WERI-Rb-1 (cell line): ENCODE results near the gene RUSC1.
A peak's percentile ranks its signal among the peaks of the same experiment; 100 is the strongest.

Experiments used
- DNase-seq: peaks from one replicate; pipeline ENCODE4 v3.0.0-alpha.2; 2020
- H3K27ac ChIP-seq: fragments of 250-450 bp; sonication (Bioruptor Pico); 2 replicates; pipeline ENCODE4 v1.5.1; 2020; ENCODE audit warnings: mild to moderate bottlenecking, moderate library complexity
- H3K27me3 ChIP-seq: fragments of 250-450 bp; sonication (Bioruptor Pico); 2 replicates; pipeline ENCODE4 v1.5.1; 2021; ENCODE audit warnings: mild to moderate bottlenecking, low read depth, moderate library complexity; ENCODE audit not compliant: insufficient read depth, severe bottlenecking
- H3K36me3 ChIP-seq: fragments of 250-450 bp; sonication (Bioruptor Pico); 2 replicates; pipeline ENCODE4 v1.5.1; 2020; ENCODE audit warnings: mild to moderate bottlenecking, moderate library complexity
- H3K4me3 ChIP-seq: 2 replicates; pipeline ENCODE4 v1.5.1; 2011; ENCODE audit warnings: low read depth, mild to moderate bottlenecking, control low read depth, low read length
- H3K9me3 ChIP-seq: fragments of 250-450 bp; sonication (Bioruptor Pico); 2 replicates; pipeline ENCODE4 v1.5.1; 2021; ENCODE audit warnings: mild to moderate bottlenecking, moderate library complexity; ENCODE audit not compliant: severe bottlenecking
- TF ChIP-seq, protein P1 (sequence below): IDR thresholded peaks from 2 replicates; pipeline ENCODE4 v1.5.1; 2011; ENCODE audit warnings: low read depth, mild to moderate bottlenecking, control low read depth, inconsistent platforms, low read length

RUSC1 gene, protein sequence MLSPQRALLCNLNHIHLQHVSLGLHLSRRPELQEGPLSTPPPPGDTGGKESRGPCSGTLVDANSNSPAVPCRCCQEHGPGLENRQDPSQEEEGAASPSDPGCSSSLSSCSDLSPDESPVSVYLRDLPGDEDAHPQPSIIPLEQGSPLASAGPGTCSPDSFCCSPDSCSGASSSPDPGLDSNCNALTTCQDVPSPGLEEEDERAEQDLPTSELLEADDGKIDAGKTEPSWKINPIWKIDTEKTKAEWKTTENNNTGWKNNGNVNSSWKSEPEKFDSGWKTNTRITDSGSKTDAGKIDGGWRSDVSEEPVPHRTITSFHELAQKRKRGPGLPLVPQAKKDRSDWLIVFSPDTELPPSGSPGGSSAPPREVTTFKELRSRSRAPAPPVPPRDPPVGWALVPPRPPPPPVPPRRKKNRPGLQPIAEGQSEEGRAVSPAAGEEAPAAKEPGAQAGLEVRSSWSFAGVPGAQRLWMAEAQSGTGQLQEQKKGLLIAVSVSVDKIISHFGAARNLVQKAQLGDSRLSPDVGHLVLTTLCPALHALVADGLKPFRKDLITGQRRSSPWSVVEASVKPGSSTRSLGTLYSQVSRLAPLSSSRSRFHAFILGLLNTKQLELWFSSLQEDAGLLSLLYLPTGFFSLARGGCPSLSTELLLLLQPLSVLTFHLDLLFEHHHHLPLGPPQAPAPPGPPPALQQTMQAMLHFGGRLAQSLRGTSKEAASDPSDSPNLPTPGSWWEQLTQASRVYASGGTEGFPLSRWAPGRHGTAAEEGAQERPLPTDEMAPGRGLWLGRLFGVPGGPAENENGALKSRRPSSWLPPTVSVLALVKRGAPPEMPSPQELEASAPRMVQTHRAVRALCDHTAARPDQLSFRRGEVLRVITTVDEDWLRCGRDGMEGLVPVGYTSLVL

DNA sequence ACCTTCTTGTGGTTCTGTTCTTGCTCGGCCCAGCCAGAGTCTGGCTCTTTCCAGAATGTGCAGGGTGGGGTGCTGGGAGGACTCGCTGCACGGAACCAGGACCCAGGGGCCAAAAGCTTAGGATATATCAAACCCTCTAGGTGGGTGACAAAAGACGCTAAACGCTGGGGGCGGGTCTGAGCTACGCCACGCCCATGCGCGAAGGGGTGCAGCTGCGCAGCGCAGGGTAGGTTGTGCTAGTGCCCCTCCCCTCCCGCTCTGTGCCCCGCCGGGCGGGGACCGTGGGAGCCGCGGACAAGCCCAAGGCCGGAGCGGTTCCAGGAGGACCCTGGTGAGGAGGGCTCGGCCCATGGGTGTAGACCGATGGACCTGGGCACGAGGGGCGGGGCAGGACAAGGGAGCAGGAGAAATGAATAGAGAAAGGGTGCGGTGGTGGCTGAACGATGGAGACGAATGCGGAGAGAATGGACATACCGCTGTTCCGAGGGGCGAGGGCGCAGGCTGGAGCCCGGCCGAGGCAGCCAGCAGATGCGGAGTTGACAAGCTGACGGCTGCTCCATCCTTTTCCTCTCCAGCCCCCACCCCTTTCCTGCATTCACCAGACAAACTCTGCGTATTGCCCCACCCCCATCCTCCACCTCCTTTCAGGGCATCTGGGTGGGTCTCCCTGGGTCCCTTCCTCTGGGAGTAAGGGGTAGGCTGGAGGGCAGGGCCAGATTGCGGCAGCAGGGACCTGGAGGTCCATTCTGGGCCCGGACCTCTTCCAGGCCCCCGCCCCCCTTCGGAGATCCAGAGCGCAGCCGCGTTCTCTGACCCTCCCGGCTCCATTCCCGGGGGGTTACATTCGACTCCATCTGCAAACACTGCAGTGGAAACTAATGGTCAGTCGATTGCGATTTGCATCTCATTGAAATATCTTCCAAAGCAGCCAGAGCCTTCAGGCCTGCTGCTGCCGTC is at the start of gene RUSC1:
Gene RUSC1 (plus strand): TSS at position 234 of the 957 bp plus-strand sequence. CDS start 880 bp downstream, outside the sequence.
- no peaks in the 10 kb centered on the region for H3K9me3 ChIP-seq
- peak; percentile 51 for DNase-seq
- peak within 1 kb of the TSS; percentile 84 for H3K4me3 ChIP-seq
- peaks cover 64% of the 10 kb centered on the region for H3K36me3 ChIP-seq
- no peaks in the 10 kb centered on the region for H3K27me3 ChIP-seq
- TF ChIP-seq, protein P1, sequence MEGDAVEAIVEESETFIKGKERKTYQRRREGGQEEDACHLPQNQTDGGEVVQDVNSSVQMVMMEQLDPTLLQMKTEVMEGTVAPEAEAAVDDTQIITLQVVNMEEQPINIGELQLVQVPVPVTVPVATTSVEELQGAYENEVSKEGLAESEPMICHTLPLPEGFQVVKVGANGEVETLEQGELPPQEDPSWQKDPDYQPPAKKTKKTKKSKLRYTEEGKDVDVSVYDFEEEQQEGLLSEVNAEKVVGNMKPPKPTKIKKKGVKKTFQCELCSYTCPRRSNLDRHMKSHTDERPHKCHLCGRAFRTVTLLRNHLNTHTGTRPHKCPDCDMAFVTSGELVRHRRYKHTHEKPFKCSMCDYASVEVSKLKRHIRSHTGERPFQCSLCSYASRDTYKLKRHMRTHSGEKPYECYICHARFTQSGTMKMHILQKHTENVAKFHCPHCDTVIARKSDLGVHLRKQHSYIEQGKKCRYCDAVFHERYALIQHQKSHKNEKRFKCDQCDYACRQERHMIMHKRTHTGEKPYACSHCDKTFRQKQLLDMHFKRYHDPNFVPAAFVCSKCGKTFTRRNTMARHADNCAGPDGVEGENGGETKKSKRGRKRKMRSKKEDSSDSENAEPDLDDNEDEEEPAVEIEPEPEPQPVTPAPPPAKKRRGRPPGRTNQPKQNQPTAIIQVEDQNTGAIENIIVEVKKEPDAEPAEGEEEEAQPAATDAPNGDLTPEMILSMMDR = no peak
- H3K27ac ChIP-seq = peak within 1 kb of the TSS; percentile 84

DNA sequence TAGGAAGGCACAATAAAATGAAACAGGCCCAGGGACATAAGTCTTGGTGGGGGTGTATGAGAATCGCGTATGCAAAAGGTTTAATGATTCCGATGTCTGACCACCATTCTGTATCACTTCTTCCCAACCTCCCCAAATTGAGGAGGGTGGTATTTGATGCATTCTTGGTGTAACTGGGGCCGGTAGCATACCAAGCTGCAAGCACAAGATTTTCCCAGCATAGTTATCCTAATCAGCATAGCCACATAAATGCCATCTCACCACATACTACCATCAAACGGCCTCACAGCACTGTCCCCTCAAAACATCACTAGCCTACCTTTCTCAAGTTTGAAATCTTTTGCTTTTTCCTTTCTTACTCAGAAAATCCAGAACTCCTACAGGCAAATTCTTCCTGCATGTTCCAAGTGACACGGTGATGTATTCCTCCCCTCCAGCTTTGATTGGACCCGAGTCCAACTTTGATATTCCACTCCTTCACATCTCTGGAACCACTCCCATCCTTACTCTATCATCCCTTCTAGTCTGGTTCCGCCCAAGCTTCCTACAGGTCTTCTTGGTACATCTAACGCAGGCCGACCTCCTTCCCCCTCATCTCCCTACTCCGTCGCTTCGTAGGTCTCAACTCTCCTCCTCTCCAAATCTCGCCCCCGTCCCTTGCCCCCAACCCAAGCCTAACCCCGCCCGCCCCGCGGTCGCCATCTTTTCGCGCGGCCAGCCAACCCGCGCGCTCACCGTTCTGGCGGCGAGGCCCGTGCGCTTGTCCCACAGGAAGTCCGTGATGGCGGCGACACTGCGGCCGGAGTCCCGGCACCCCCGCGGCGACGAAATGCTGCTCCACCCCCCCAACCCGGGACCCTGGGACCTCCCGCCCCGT is 48.0 kb upstream of the RUSC1 start:
- H3K9me3 ChIP-seq = no peaks in the 10 kb centered on the region
- TF ChIP-seq, protein P1 = no peak
- no peaks in the 10 kb centered on the region for H3K27me3 ChIP-seq
- peak overlapping the region; percentile 92 for H3K27ac ChIP-seq
- H3K4me3 ChIP-seq = peak overlapping the region; percentile 90
- no peak for DNase-seq
- peaks cover 50% of the 10 kb centered on the region for H3K36me3 ChIP-seq

DNA sequence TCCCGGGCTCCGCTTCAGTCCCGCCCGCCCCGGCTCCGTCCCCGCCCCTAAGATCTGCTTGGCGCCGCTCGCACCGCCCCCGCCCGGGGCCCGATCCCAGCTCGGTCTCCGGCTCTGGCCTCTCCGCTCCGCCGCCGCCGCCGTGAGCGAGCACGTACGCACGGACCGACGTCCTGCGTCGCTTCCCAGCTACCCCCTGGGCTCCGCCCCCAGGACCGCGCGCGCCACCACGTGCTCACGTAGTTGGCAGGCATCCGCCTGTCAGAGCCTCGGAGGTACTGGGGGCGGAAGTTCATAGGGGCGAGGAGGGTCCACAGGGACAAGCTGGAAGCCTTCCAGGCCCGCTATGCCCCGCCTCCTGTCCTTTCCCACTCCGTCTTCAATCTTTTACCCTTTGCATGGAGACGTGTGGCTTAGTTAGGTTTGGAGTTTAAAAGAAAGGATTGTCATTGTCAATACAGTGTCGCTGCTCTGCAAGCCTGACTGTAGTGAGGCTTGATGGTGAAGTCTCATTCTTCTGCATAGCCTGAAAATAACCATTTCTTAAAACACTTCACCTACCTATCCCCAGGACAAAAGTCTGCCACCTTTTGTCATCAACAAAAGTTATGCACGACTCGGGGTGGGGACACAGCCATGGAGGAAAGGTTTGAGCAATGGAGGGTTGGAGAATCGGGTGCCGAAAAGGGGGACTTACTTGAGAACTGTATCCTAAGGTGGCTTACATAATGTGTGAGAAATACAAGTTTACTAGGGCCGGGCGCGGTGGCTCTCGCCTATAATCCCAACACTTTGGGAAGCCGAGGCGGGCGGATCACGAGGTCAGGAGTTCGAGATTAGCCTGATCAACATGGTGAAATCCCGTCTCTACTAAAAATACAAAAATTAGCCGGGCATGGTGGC is 47.1 kb upstream of the RUSC1 start, which contains the start of gene CLK2:
Gene CLK2 (minus strand): TSS at position 162 of the 903 bp plus-strand sequence. CDS start 2,527 bp downstream, outside the sequence.
- Histone ChIP-seq H3K9me3 (no peaks in the 10 kb centered on the region), H3K4me3 (peak within 1 kb of the TSS; percentile 90), H3K36me3 (peaks cover 41% of the 10 kb centered on the region), H3K27me3 (no peaks in the 10 kb centered on the region), H3K27ac (peak within 1 kb of the TSS; percentile 92)
- peak; percentile 100 for DNase-seq
- TF ChIP-seq, protein P1 = peak; percentile 22

DNA sequence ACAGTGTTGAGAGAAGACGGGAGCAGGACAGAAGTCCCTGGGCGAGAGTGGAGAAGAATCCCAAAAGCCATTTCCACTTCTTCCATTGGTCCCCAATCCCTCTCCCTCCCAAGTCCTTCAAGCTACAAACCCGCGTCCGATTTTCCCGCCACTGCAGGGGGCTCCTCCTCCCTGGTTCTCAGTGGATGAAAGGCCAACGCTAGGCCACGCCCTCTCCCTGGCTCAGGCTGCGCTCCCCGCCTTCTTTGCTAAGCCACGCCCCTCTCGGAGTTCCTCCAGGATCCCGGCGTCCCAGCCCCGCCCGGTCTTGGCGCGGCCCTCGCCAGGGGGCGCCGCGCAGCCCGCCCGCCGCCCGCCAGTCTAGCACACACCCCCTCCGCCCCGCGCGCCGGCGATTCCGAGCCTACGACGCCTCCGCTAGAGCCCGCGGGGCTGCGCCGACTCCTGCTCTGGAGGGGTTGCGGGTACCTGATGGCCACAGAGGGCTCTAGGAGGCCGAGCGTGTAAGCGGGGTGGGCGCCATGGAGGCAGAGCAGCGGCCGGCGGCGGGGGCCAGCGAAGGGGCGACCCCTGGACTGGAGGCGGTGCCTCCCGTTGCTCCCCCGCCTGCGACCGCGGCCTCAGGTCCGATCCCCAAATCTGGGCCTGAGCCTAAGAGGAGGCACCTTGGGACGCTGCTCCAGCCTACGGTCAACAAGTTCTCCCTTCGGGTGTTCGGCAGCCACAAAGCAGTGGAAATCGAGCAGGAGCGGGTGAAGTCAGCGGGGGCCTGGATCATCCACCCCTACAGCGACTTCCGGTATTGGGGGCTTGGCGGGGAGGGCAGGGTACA is 43.4 kb upstream of the RUSC1 start, which contains the start of gene HCN3:
Gene HCN3 (plus strand): TSS at position 394 of the 832 bp plus-strand sequence. CDS start 128 bp downstream, at position 522.
- DNase-seq = peak; percentile 100
- TF ChIP-seq, protein P1 = peak; percentile 81
- Histone ChIP-seq H3K27ac (peak within 1 kb of the TSS; percentile 79), H3K27me3 (no peaks in the 10 kb centered on the region), H3K9me3 (no peaks in the 10 kb centered on the region), H3K4me3 (peak within 1 kb of the TSS; percentile 82), H3K36me3 (peaks cover 29% of the 10 kb centered on the region)
